OCI-LY3 (cell line): ENCODE results near the gene LIG3.
A peak's percentile ranks its signal among the peaks of the same experiment; 100 is the strongest.
"Not testable (repeated sequence)": the region's sequence is repeated elsewhere in the genome, so short reads cannot be mapped to it uniquely, and the experiment has no call there.

Experiments used
- H2AFZ ChIP-seq: fragments of 200-600, 300-600 bp; shearing (Covaris generic); 2 replicates; pipeline ENCODE4 v1.6.0; 2014; ENCODE audit warnings: antibody characterized with exemption, low read depth, low read length
- H3K27ac ChIP-seq: fragments of 200-600, 300-600 bp; sonication (generic); 2 replicates; pipeline ENCODE4 v1.5.1; 2014; ENCODE audit warnings: mild to moderate bottlenecking, low read length, moderate library complexity, mixed read lengths
- H3K27me3 ChIP-seq: fragments of 200-600, 300-600 bp; sonication (generic); 2 replicates; pipeline ENCODE4 v1.6.1; 2014; ENCODE audit warnings: low read depth, low read length, mixed read lengths
- H3K36me3 ChIP-seq: fragments of 200-600, 300-600 bp; sonication (generic); replicated peaks from 2 replicates; pipeline ENCODE3; 2014; ENCODE audit warnings: low read depth, low read length, mixed read lengths
- H3K4me1 ChIP-seq: fragments of 300-600, 200-600 bp; sonication (generic); 2 replicates; pipeline ENCODE4 v1.6.1; 2014; ENCODE audit warnings: low read length, mixed read lengths
- H3K4me2 ChIP-seq: fragments of 200-600, 300-600 bp; sonication (generic); 2 replicates; pipeline ENCODE4 v1.6.1; 2014; ENCODE audit warnings: low read length, mixed read lengths
- H3K4me3 ChIP-seq: fragments of 300-600, 200-600 bp; sonication (generic); 2 replicates; pipeline ENCODE4 v1.5.1; 2014; ENCODE audit warnings: antibody characterized with exemption, mild to moderate bottlenecking, low read length, moderate library complexity
- H3K79me2 ChIP-seq: fragments of 300-600, 200-600 bp; shearing (Covaris generic); 2 replicates; pipeline ENCODE4 v1.6.1; 2014; ENCODE audit warnings: mild to moderate bottlenecking, low read length, mixed read lengths
- H3K9ac ChIP-seq: fragments of 300-600, 200-600 bp; shearing (Covaris generic); 2 replicates; pipeline ENCODE4 v1.6.0; 2014; ENCODE audit warnings: mild to moderate bottlenecking, low read length, moderate library complexity
- H3K9me3 ChIP-seq: fragments of 200-600, 300-600 bp; shearing (Covaris generic); 2 replicates; pipeline ENCODE4 v1.6.1; 2014; ENCODE audit warnings: low read length, mixed read lengths; ENCODE audit not compliant: insufficient read depth
- H4K20me1 ChIP-seq: fragments of 200-600, 300-600 bp; sonication (generic); 2 replicates; pipeline ENCODE4 v1.6.1; 2016; ENCODE audit warnings: low read length, mixed read lengths; ENCODE audit not compliant: insufficient read depth
- EZH2phosphoT487 ChIP-seq: fragments of 200-600 bp; shearing (Covaris generic); IDR thresholded peaks from 2 replicates; pipeline ENCODE4 v1.6.1; 2018; ENCODE audit warnings: antibody characterized with exemption, mixed run types, low read depth
- TF ChIP-seq, protein P1 (sequence below): fragments of 200-600, 300-600 bp; sonication (generic); IDR thresholded peaks from 2 replicates; pipeline ENCODE4 v1.5.1; 2014; ENCODE audit warnings: antibody characterized with exemption, low read length, low read depth

LIG3 gene

DNA sequence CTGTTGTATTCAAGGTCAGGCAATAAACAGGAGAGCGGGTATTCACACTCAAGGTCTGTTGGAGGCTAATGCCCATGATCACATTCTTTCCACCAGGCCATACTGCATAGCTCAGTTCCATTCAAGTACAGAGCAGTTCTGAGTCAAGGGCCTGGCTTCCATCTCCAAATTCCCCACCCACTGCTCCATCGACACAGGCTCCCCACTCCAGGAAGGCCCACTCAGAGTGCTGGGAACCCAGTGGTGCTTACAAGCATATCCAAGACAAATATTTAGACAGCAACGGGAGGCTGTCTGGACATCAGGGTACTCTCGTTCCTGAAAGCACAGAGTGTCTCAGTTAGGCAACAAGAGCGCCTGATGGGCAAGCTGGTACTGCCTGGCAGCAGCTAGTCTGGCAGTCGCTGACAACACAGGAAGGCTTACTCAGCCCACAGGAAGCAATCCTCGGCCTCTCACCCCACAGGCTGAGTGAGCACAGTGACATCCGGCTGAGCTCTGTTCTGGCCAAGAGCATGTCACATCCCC is 42.3 kb downstream of the LIG3 start:
- H3K4me2 ChIP-seq, result no peak overlapping the region
- H3K27me3 ChIP-seq, result no peaks in the 10 kb centered on the region
- peaks cover 51% of the 10 kb centered on the region for H3K36me3 ChIP-seq
- no peak overlapping the region for H2AFZ ChIP-seq
- no peaks in the 10 kb centered on the region for H4K20me1 ChIP-seq
- no peaks in the 10 kb centered on the region for H3K9me3 ChIP-seq
- H3K27ac ChIP-seq, result no peak overlapping the region
- TF ChIP-seq, protein P1, sequence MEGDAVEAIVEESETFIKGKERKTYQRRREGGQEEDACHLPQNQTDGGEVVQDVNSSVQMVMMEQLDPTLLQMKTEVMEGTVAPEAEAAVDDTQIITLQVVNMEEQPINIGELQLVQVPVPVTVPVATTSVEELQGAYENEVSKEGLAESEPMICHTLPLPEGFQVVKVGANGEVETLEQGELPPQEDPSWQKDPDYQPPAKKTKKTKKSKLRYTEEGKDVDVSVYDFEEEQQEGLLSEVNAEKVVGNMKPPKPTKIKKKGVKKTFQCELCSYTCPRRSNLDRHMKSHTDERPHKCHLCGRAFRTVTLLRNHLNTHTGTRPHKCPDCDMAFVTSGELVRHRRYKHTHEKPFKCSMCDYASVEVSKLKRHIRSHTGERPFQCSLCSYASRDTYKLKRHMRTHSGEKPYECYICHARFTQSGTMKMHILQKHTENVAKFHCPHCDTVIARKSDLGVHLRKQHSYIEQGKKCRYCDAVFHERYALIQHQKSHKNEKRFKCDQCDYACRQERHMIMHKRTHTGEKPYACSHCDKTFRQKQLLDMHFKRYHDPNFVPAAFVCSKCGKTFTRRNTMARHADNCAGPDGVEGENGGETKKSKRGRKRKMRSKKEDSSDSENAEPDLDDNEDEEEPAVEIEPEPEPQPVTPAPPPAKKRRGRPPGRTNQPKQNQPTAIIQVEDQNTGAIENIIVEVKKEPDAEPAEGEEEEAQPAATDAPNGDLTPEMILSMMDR, result no peak
- no peak for TF ChIP-seq EZH2phosphoT487
- no peak overlapping the region for H3K4me3 ChIP-seq
- H3K9ac ChIP-seq, result no peak overlapping the region
- H3K79me2 ChIP-seq, result no peaks in the 10 kb centered on the region
- no peaks in the 10 kb centered on the region for H3K4me1 ChIP-seq

DNA sequence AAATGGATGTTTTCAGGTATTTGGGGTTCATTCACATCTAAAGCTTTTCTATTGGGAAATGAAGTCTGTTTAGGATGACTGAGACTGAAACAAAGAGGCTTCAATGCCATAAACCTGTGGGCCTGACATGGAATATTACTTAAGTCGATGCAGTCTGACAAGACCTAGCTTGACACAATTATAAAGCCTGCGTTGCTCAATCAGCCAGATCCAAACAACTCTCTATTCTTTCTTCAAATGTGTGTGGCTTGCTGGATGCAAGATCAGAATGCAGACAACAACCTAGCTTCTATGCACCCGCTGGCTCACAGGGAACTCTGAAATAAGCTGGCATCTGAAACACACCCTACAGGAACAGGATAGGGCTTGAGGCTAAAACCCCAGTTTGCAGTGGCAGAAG is 43.2 kb downstream of the LIG3 start:
- H4K20me1 ChIP-seq, result no peaks in the 10 kb centered on the region
- no peaks in the 10 kb centered on the region for H3K9me3 ChIP-seq
- peaks cover 6% of the 10 kb centered on the region for H3K4me1 ChIP-seq
- H2AFZ ChIP-seq, result no peak overlapping the region
- TF ChIP-seq EZH2phosphoT487, result no peak
- TF ChIP-seq, protein P1, result no peak
- H3K4me2 ChIP-seq, result no peak overlapping the region
- no peak overlapping the region for H3K9ac ChIP-seq
- peaks cover 47% of the 10 kb centered on the region for H3K36me3 ChIP-seq
- H3K79me2 ChIP-seq, result 0 out of 2 replicates have a peak, but pooled peaks cover 2% of the 10 kb centered on the region
- no peak overlapping the region for H3K4me3 ChIP-seq
- no peaks in the 10 kb centered on the region for H3K27me3 ChIP-seq
- H3K27ac ChIP-seq, result no peak overlapping the region

DNA sequence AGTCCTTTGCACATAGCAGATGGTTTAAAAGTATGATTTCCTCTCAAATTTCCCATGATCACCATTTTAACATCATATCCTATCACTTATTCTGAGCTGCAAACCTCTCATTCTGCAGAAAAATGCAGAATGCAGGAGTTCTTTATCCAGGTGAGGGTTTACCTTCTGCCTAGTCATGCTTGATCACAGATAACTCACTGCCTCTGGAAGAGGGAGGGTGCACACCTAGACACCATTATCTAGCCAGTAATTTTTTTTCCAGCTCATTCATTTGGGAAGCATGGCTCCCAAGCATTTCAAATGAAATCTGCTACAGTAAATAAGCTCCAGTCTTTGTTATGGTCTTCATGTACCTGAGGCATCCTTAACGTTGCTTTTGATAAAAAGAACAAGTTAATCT is 45.2 kb downstream of the LIG3 start:
- Histone ChIP-seq H3K27ac (no peak overlapping the region), H3K4me2 (no peak overlapping the region), H3K27me3 (no peaks in the 10 kb centered on the region), H3K9me3 (no peaks in the 10 kb centered on the region), H2AFZ (no peak overlapping the region), H3K4me1 (peaks cover 13% of the 10 kb centered on the region), H3K36me3 (peaks cover 34% of the 10 kb centered on the region), H3K79me2 (0 out of 2 replicates have a peak, but pooled peaks cover 2% of the 10 kb centered on the region), H4K20me1 (no peaks in the 10 kb centered on the region), H3K9ac (no peak overlapping the region), H3K4me3 (no peak overlapping the region)
- no peak for TF ChIP-seq EZH2phosphoT487

DNA sequence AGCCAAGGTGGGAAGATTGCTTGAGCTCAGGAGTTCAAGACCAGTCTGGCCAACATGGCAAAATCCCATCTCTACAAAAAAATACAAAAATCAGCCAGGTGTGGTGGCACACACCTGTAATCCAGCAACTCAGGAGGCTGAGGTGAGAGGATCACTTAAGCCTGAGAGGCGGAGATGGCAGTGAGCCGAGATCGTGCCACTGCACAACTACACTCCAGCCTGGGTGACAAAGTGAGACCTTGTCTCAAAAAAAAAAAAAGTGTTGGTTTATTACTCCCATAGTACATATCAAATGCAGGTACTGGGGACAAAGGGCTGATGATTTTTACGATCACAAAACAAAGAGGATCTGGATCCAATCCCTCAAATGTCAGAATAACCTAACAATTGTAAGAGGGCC is 47.8 kb downstream of the LIG3 start:
- not testable (repeated sequence) for H4K20me1 ChIP-seq, H3K9me3 ChIP-seq, H3K27me3 ChIP-seq, H2AFZ ChIP-seq, H3K9ac ChIP-seq, H3K79me2 ChIP-seq, H3K4me3 ChIP-seq
- peak overlapping the region; percentile 74 for H3K27ac ChIP-seq
- H3K36me3 ChIP-seq, result peaks cover 20% of the 10 kb centered on the region
- peaks cover 33% of the 10 kb centered on the region for H3K4me1 ChIP-seq
- H3K4me2 ChIP-seq, result peak overlapping the region; percentile 46

DNA sequence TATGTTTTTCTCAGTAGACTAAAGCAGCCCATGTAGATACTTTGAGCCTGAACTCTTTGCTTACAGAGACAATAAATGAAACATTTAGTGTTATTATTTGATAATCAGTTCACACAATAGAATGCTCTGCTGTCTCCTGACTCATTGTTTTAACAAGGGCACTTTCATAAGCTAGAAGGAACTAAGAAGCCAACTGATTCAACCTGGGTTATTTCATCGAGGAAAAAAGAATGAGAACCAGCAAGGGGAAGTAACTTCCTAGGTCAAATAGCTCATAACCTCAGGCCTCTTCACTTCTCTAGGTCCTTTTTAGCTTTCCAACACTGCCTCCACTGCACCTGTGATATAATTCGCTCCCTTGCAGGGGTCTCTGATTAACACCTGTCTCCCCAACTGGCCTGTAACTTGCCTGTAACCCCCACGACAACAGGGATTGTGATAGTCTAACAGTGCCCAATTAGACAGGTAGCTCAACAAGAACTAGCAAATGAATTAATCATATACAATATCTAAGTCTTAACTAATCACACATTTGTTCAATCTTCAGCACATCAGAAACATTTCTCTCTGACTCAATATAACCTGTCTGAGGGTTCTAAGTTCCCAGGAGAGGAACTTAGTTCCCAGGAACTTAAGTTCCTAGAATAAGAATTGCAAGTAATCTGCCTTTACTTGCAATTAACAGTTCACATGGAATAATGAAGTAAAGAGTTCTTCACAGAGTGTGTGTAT is 48.4 kb downstream of the LIG3 start:
- H3K9me3 ChIP-seq, result no peaks in the 10 kb centered on the region
- H2AFZ ChIP-seq, result no peak overlapping the region
- TF ChIP-seq, protein P1, result no peak
- no peak for TF ChIP-seq EZH2phosphoT487
- H3K36me3 ChIP-seq, result peaks cover 17% of the 10 kb centered on the region
- H4K20me1 ChIP-seq, result no peaks in the 10 kb centered on the region
- peak overlapping the region; percentile 46 for H3K4me2 ChIP-seq
- H3K27me3 ChIP-seq, result no peaks in the 10 kb centered on the region
- peak overlapping the region; percentile 74 for H3K27ac ChIP-seq
- H3K4me3 ChIP-seq, result no peak overlapping the region
- H3K4me1 ChIP-seq, result peaks cover 39% of the 10 kb centered on the region
- 0 out of 2 replicates have a peak, but pooled peaks cover 10% of the 10 kb centered on the region for H3K79me2 ChIP-seq
- no peak overlapping the region; the same call in 1 of the 2 replicates for H3K9ac ChIP-seq
